22Rv1 (cell line): ENCODE measurements around the gene UBAP1L.

Experiments
- CTCF ChIP-seq: fragments of 450-650 bp; IDR thresholded peaks from 2 replicates; pipeline ENCODE4 v1.5.1; 2017; ENCODE audit warnings: mild to moderate bottlenecking
- ZFX ChIP-seq: fragments of 450-650 bp; IDR thresholded peaks from 2 replicates; pipeline ENCODE4 v1.6.1; 2017; ENCODE audit warnings: antibody characterized with exemption, borderline replicate concordance

- TF ChIP-seq CTCF (no peak), ZFX (no peak)
Measured at GRCh38 chr15:65147902-65148301, 32.9 kb upstream of the UBAP1L start.
